HCT116 (cell line): ENCODE results near the gene RNF112. TPM values are rescaled to one million over a fixed set of nuclear protein-coding genes. Genes with fewer than 3 reads are reported as not detected.

Experiments used
- ATAC-seq: fragments of 200-7000 bp; cut with Tn5 transposase; 2 replicates; pipeline ENCODE4 v1.9.1; 2020; ENCODE audit warnings: mild to moderate bottlenecking, moderate library complexity
- BruUV-seq: library from RNA; stranded (reverse); fragments of 400-500 nt; replicated peaks from 2 replicates; lab custom pipeline; 2021; lab: Mats Ljungman, UMichigan
- CTCF ChIA-PET: fragments of 300-600 bp; sonication (Branson Sonifier 250); formaldehyde crosslinking; loops from one replicate; lab custom pipeline; 2021; ENCODE audit warnings: antibody characterized with exemption; lab: Charles Lee
- POLR2A ChIA-PET: fragments of 300-600, 350-600 bp; sonication (Branson Sonifier 250); formaldehyde crosslinking; loops from one replicate; lab custom pipeline; 2021; ENCODE audit warnings: antibody characterized with exemption; lab: Charles Lee
- RAD21 ChIA-PET, 2 experiments: fragments of 300-600 bp; sonication (Branson Sonifier 250); formaldehyde crosslinking; loops; one replicate each; lab custom pipeline; 2023; ENCODE audit warnings: low total read pairs in 2 of 2; ENCODE audit not compliant: uncharacterized antibody in 2 of 2, unreplicated experiment in 2 of 2, low non-redundant PET in 1 of 2; lab: Charles Lee
- DNase-seq: peaks from one replicate; pipeline ENCODE4 v3.0.0-alpha.2; 2010; ENCODE audit warnings: low read depth, low spot score
- H2AFZ ChIP-seq: fragments of 200-600 bp; shearing (Covaris generic), sonication (generic); 2 replicates; pipeline ENCODE4 v1.6.1; 2017; ENCODE audit warnings: low read depth, mixed run types, mixed read lengths, antibody characterized with exemption, low read length; ENCODE audit not compliant: poor library complexity, severe bottlenecking
- H3K27ac ChIP-seq: 2 replicates; pipeline ENCODE4 v1.5.1; 2012; ENCODE audit warnings: low read depth, low read length
- H3K27me3 ChIP-seq: fragments of 200-600 bp; sonication (generic); 2 replicates; pipeline ENCODE4 v1.6.1; 2016; ENCODE audit warnings: mixed run types, low read length, mixed read lengths; ENCODE audit not compliant: insufficient read depth
- H3K36me3 ChIP-seq, 2 experiments: fragments of 200-500 bp in 1 of 2; fragments of 200-600 bp in 1 of 2; sonication (Bioruptor generic) in 1 of 2; sonication (generic) in 1 of 2; 2 replicates each; pipeline versions ENCODE4 v1.5.1 to v1.6.1; 2014 to 2016; ENCODE audit warnings: low read length in 2 of 2, inconsistent platforms in 1 of 2, mixed read lengths in 1 of 2, mixed run types in 1 of 2; ENCODE audit not compliant: insufficient read depth in 2 of 2, control insufficient read depth in 1 of 2
- H3K4me1 ChIP-seq, 2 experiments: fragments of 200-600 bp in 1 of 2; sonication (generic) in 1 of 2; 2 replicates each; pipeline versions ENCODE4 v1.5.1 to v1.6.1; 2012 to 2017; ENCODE audit warnings: low read length in 2 of 2, inconsistent platforms in 1 of 2, mild to moderate bottlenecking in 1 of 2, mixed read lengths in 1 of 2, mixed run types in 1 of 2, moderate library complexity in 1 of 2; ENCODE audit not compliant: insufficient read depth in 2 of 2, control insufficient read depth in 1 of 2
- H3K4me2 ChIP-seq: fragments of 200-600 bp; sonication (generic); 2 replicates; pipeline ENCODE4 v1.6.1; 2017; ENCODE audit warnings: mixed run types, low read length, mixed read lengths
- H3K4me3 ChIP-seq, 2 experiments: fragments of 200-600 bp in 1 of 2; sonication (generic) in 1 of 2; replicated peaks in 1 of 2; 2 replicates each; pipeline ENCODE4 v1.5.1; 2011 to 2016; ENCODE audit warnings: low read length in 2 of 2, control low read depth in 1 of 2, low read depth in 1 of 2, mild to moderate bottlenecking in 1 of 2, mixed read lengths in 1 of 2, mixed run types in 1 of 2
- H3K79me2 ChIP-seq: fragments of 200-600 bp; sonication (generic); 2 replicates; pipeline ENCODE4 v1.6.1; 2017; ENCODE audit warnings: mild to moderate bottlenecking, mixed run types, low read length, moderate library complexity, mixed read lengths; ENCODE audit not compliant: insufficient read depth
- H3K9ac ChIP-seq: fragments of 200-600 bp; sonication (generic); 2 replicates; pipeline ENCODE4 v1.6.1; 2016; ENCODE audit warnings: low read length, mixed read lengths
- H3K9me2 ChIP-seq: fragments of 200-600 bp; sonication (generic), shearing (Covaris generic); 2 replicates; pipeline ENCODE4 v1.6.1; 2017; ENCODE audit warnings: mixed run types, mild to moderate bottlenecking, moderate library complexity; ENCODE audit not compliant: insufficient read depth
- H3K9me3 ChIP-seq, 2 experiments: fragments of 200-500 bp in 1 of 2; fragments of 200-600 bp in 1 of 2; sonication (Bioruptor generic) in 1 of 2; sonication (generic) in 1 of 2; 2 replicates each; pipeline ENCODE4 v1.6.1; 2014 to 2017; ENCODE audit warnings: low read length in 2 of 2, mixed read lengths in 2 of 2, inconsistent platforms in 1 of 2, low read depth in 1 of 2, mild to moderate bottlenecking in 1 of 2, mixed run types in 1 of 2, moderate library complexity in 1 of 2; ENCODE audit not compliant: control insufficient read depth in 1 of 2, insufficient read depth in 1 of 2
- H4K20me1 ChIP-seq: fragments of 200-600 bp; sonication (generic), shearing (Covaris generic); 2 replicates; pipeline ENCODE4 v1.6.1; 2017; ENCODE audit warnings: mixed run types, mild to moderate bottlenecking, moderate library complexity; ENCODE audit not compliant: insufficient read depth
- CEBPB ChIP-seq: IDR thresholded peaks from 2 replicates; pipeline ENCODE4 v1.6.1; 2012; ENCODE audit warnings: low read depth
- EGR1 ChIP-seq: IDR thresholded peaks from 2 replicates; pipeline ENCODE4 v1.6.1; 2012; ENCODE audit warnings: low read depth
- ELF1 ChIP-seq: IDR thresholded peaks from 2 replicates; pipeline ENCODE4 v1.6.1; 2012; ENCODE audit warnings: low read depth, borderline replicate concordance
- FOSL1 ChIP-seq: IDR thresholded peaks from 2 replicates; pipeline ENCODE4 v1.6.1; 2012; ENCODE audit warnings: low read depth
- JUND ChIP-seq: IDR thresholded peaks from 2 replicates; pipeline ENCODE4 v1.6.1; 2012
- SP1 ChIP-seq: IDR thresholded peaks from 2 replicates; pipeline ENCODE4 v1.6.1; 2012; ENCODE audit warnings: low read depth
- TCF7L2 ChIP-seq: IDR thresholded peaks from 2 replicates; pipeline ENCODE4 v1.7.0; 2011; ENCODE audit warnings: borderline replicate concordance, inconsistent platforms; ENCODE audit not compliant: insufficient read depth, insufficient read length; ENCODE audit errors: extremely low read depth
- ZNF274 ChIP-seq: fragments of 200-500 bp; sonication (Bioruptor generic); IDR thresholded peaks from 2 replicates; pipeline ENCODE4 v1.6.1; 2014; ENCODE audit warnings: mild to moderate bottlenecking, low read depth, low read length, inconsistent platforms
- intact Hi-C: fragments of 100-400 bp; cut with micrococcal nuclease; formaldehyde crosslinking; loops from 2 replicates; pipeline ENCODE4 v1.10.0; 2022
- total RNA-seq: library from RNA; stranded (reverse); gene quantifications from one replicate; pipeline ENCODE4 v1.2.1, GENCODE V29; 2021; ENCODE audit not compliant: unreplicated experiment
- TF ChIP-seq, protein P1 (sequence below): IDR thresholded peaks from 2 replicates; pipeline ENCODE4 v1.6.1; 2012
- TF ChIP-seq, protein P2 (sequence below), 3 experiments: fragments of 200-600 bp in 1 of 3; sonication (generic) in 1 of 3; IDR thresholded peaks in 2 of 3; conservative IDR thresholded peaks in 1 of 3; 2 replicates each; pipeline ENCODE4 v1.5.1; 2012 to 2017; ENCODE audit warnings: low read depth in 2 of 3, low read length in 2 of 3, antibody characterized with exemption in 1 of 3, borderline replicate concordance in 1 of 3, control low read depth in 1 of 3, mild to moderate bottlenecking in 1 of 3, mixed read lengths in 1 of 3, mixed run types in 1 of 3, moderate library complexity in 1 of 3; ENCODE audit not compliant: insufficient read depth in 1 of 3
- TF ChIP-seq, protein P3 (sequence below): IDR thresholded peaks from 2 replicates; pipeline ENCODE4 v1.6.1; 2012; ENCODE audit warnings: low read depth
- TF ChIP-seq, protein P4 (sequence below): IDR thresholded peaks from 2 replicates; pipeline ENCODE4 v1.6.1; 2012

Gene RNF112
- total RNA-seq, 1 experiment from 2014 or later, result 0.98 TPM

DNA sequence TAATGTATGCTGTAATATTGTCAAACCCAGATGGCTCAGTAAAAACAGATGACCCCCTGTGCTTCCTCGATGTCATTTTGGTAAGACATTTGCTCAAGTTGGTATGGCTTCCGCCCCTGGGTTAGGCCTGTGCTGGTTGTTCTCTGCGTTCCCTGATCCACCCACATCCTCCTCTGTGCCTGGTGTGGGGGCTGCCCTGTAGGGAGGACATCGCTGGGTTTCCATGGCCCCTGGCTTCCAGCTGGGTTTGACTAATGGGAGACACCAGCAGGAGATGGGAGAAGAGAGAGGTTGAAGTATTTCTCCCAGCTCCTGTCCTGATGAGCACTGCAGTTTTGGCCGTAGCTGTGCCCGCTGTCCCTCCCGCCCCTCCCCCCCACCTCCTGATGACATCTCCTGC is 19.6 kb upstream of the RNF112 start:
- Histone ChIP-seq H3K4me2 (no peak overlapping the region), H3K9me3 (no peaks in the 10 kb centered on the region), H3K4me1 (peaks cover 0 to 14% of the 10 kb centered on the region in 2 experiments; a peak in 2 of 4 replicates), H3K9me2 (no peaks in the 10 kb centered on the region), H4K20me1 (no peaks in the 10 kb centered on the region), H3K79me2 (no peaks in the 10 kb centered on the region), H3K36me3 (no peaks in the 10 kb centered on the region), H3K9ac (no peak overlapping the region), H3K27me3 (no peaks in the 10 kb centered on the region), H3K27ac (no peak overlapping the region), H3K4me3 (no peak overlapping the region), H2AFZ (no peak overlapping the region)
- ATAC-seq, result no peak
- BruUV-seq, result no TSS peak
- ChIA-PET RAD21 (no interaction called here), CTCF (no interaction called here), POLR2A (no interaction called here)
- intact Hi-C loops, result no loop called here
- no peak for TF ChIP-seq EGR1
- TF ChIP-seq, protein P1, sequence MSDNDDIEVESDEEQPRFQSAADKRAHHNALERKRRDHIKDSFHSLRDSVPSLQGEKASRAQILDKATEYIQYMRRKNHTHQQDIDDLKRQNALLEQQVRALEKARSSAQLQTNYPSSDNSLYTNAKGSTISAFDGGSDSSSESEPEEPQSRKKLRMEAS, result no peak
- TF ChIP-seq CEBPB, result no peak
- TF ChIP-seq TCF7L2, result no peak
- TF ChIP-seq, protein P2, sequence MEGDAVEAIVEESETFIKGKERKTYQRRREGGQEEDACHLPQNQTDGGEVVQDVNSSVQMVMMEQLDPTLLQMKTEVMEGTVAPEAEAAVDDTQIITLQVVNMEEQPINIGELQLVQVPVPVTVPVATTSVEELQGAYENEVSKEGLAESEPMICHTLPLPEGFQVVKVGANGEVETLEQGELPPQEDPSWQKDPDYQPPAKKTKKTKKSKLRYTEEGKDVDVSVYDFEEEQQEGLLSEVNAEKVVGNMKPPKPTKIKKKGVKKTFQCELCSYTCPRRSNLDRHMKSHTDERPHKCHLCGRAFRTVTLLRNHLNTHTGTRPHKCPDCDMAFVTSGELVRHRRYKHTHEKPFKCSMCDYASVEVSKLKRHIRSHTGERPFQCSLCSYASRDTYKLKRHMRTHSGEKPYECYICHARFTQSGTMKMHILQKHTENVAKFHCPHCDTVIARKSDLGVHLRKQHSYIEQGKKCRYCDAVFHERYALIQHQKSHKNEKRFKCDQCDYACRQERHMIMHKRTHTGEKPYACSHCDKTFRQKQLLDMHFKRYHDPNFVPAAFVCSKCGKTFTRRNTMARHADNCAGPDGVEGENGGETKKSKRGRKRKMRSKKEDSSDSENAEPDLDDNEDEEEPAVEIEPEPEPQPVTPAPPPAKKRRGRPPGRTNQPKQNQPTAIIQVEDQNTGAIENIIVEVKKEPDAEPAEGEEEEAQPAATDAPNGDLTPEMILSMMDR (IDR thresholded peaks at IDR 0.05 in 2 of 3, conservative IDR thresholded peaks at IDR 0.05 in 1 of 3; ENCODE audit: borderline replicate concordance in 1 of 3, insufficient read depth in 1 of 3, low read depth in 2 of 3, low read length in 2 of 3), result no peak
- no peak for TF ChIP-seq SP1
- TF ChIP-seq JUND, result no peak
- TF ChIP-seq ELF1, result no peak
- no peak for TF ChIP-seq ZNF274
- TF ChIP-seq FOSL1, result no peak
- TF ChIP-seq, protein P3, sequence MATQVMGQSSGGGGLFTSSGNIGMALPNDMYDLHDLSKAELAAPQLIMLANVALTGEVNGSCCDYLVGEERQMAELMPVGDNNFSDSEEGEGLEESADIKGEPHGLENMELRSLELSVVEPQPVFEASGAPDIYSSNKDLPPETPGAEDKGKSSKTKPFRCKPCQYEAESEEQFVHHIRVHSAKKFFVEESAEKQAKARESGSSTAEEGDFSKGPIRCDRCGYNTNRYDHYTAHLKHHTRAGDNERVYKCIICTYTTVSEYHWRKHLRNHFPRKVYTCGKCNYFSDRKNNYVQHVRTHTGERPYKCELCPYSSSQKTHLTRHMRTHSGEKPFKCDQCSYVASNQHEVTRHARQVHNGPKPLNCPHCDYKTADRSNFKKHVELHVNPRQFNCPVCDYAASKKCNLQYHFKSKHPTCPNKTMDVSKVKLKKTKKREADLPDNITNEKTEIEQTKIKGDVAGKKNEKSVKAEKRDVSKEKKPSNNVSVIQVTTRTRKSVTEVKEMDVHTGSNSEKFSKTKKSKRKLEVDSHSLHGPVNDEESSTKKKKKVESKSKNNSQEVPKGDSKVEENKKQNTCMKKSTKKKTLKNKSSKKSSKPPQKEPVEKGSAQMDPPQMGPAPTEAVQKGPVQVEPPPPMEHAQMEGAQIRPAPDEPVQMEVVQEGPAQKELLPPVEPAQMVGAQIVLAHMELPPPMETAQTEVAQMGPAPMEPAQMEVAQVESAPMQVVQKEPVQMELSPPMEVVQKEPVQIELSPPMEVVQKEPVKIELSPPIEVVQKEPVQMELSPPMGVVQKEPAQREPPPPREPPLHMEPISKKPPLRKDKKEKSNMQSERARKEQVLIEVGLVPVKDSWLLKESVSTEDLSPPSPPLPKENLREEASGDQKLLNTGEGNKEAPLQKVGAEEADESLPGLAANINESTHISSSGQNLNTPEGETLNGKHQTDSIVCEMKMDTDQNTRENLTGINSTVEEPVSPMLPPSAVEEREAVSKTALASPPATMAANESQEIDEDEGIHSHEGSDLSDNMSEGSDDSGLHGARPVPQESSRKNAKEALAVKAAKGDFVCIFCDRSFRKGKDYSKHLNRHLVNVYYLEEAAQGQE, result no peak
- TF ChIP-seq, protein P4, sequence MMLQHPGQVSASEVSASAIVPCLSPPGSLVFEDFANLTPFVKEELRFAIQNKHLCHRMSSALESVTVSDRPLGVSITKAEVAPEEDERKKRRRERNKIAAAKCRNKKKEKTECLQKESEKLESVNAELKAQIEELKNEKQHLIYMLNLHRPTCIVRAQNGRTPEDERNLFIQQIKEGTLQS, result no peak
- DNase-seq, result no peak
